Endodermal cell (in vitro differentiated cells): ENCODE measurements around the gene ITGA11. TPM values are rescaled to one million over a fixed set of nuclear protein-coding genes. Genes with fewer than 3 reads are reported as not detected.

Experiments used
- DNase-seq: peaks from one replicate; pipeline ENCODE4 v3.0.0-alpha.2; 2017
- H3K27ac ChIP-seq: 2 replicates; pipeline ENCODE4 v1.5.1; 2013; ENCODE audit warnings: mild to moderate bottlenecking, low read depth, low read length, moderate library complexity
- H3K27me3 ChIP-seq: 2 replicates; pipeline ENCODE4 v1.6.1; 2013; ENCODE audit warnings: mild to moderate bottlenecking, low read length, moderate library complexity; ENCODE audit not compliant: insufficient read depth, control insufficient read depth, poor library complexity, severe bottlenecking
- H3K36me3 ChIP-seq: 2 replicates; pipeline ENCODE4 v1.7.0; 2013; ENCODE audit warnings: mild to moderate bottlenecking, low read length, moderate library complexity; ENCODE audit not compliant: control insufficient read depth, insufficient read depth
- H3K4me1 ChIP-seq: one replicate; pipeline ENCODE4 v1.7.0; 2013; ENCODE audit warnings: low read length; ENCODE audit not compliant: control insufficient read depth, insufficient read depth
- H3K4me3 ChIP-seq: 2 replicates; pipeline ENCODE4 v1.5.1; 2013; ENCODE audit warnings: mild to moderate bottlenecking, low read length, moderate library complexity
- H3K9ac ChIP-seq: 2 replicates; pipeline ENCODE4 v1.6.1; 2013; ENCODE audit warnings: mild to moderate bottlenecking, low read length, moderate library complexity; ENCODE audit not compliant: poor library complexity, severe bottlenecking; ENCODE audit errors: extremely low read depth
- H3K9me3 ChIP-seq: 2 replicates; pipeline ENCODE4 v1.6.1; 2013; ENCODE audit warnings: mild to moderate bottlenecking, low read length, moderate library complexity; ENCODE audit not compliant: control insufficient read depth
- H3K27ac Mint-ChIP-seq: 2 replicates; pipeline ENCODE4 v1.8.0; 2020; ENCODE audit warnings: mixed read lengths
- H3K27me3 Mint-ChIP-seq: 2 replicates; pipeline ENCODE4 v1.8.0; 2021; ENCODE audit warnings: mild to moderate bottlenecking, mixed read lengths; ENCODE audit not compliant: insufficient read depth
- H3K36me3 Mint-ChIP-seq: 2 replicates; pipeline ENCODE4 v1.8.0; 2020; ENCODE audit warnings: low read depth, mixed read lengths
- H3K4me1 Mint-ChIP-seq: 2 replicates; pipeline ENCODE4 v1.8.0; 2020; ENCODE audit warnings: mixed read lengths
- H3K4me3 Mint-ChIP-seq: 2 replicates; pipeline ENCODE4 v1.8.0; 2020; ENCODE audit warnings: mild to moderate bottlenecking, moderate library complexity, mixed read lengths
- H3K9me3 Mint-ChIP-seq: 2 replicates; pipeline ENCODE4 v1.8.0; 2020; ENCODE audit warnings: mild to moderate bottlenecking, mixed read lengths
- CTCF ChIP-seq: fragments of 200-600 bp; sonication (generic); conservative IDR thresholded peaks from 2 replicates; pipeline ENCODE4 v1.5.0; 2021; ENCODE audit warnings: antibody characterized with exemption, mild to moderate bottlenecking
- WGBS, 2 experiments: methylation state at CpG; one replicate each; pipeline versions ENCODE4 v1.1.5 to v1.1.7; 2013; ENCODE audit warnings: missing lambda C conversion rate in 2 of 2, mixed read lengths in 1 of 2; ENCODE audit not compliant: insufficient coverage in 1 of 2, insufficient read length in 1 of 2; 5-methylcytosine and 5-hydroxymethylcytosine counted together
- total RNA-seq, 2 donors: library from RNA; stranded (reverse); fragmentation: NEBNext Ultra II Directional in 1 of 2; extraction: Animal tissue kit (Norgen Biotek cat#: 25700) in 1 of 2; gene quantifications; 2 replicates in 1 of 2; 3 replicates in 1 of 2; pipeline ENCODE4 v1.2.1, GENCODE V29; 2021

ITGA11 gene
- total RNA-seq, 2 donors from 2014 or later, result 0.35 to 1.4 TPM

GRCh38 chr15:68403161-68403941, 28.6 kb downstream of the ITGA11 start:
- Mint-ChIP-seq H3K27me3 (peaks cover 6% of the 10 kb centered on the region), H3K9me3 (peaks cover 2% of the 10 kb centered on the region), H3K4me3 (no peak overlapping the region), H3K36me3 (no peaks in the 10 kb centered on the region), H3K27ac (no peak overlapping the region), H3K4me1 (peaks cover 1% of the 10 kb centered on the region)
- Histone ChIP-seq H3K4me1 (no peaks in the 10 kb centered on the region), H3K9me3 (peaks cover 4% of the 10 kb centered on the region), H3K27ac (no peak overlapping the region), H3K4me3 (no peak overlapping the region), H3K9ac (no peak overlapping the region), H3K27me3 (no peaks in the 10 kb centered on the region), H3K36me3 (no peaks in the 10 kb centered on the region)
- DNase-seq, result no peak
- no peak for TF ChIP-seq CTCF
- 79 to 84% methylated on average over 4 to 8 of the region's 8 CpGs for WGBS, 2 experiments

GRCh38 chr15:68402432-68403160, 29.4 kb downstream of the ITGA11 start:
- no peak for TF ChIP-seq CTCF
- peak; percentile 26 for DNase-seq
- WGBS, 2 experiments, result 94 to 100% methylated on average over 2 to 9 of the region's 9 CpGs
- no peak overlapping the region for H3K27ac Mint-ChIP-seq
- peaks cover 2% of the 10 kb centered on the region for H3K9me3 Mint-ChIP-seq
- no peaks in the 10 kb centered on the region for H3K27me3 Mint-ChIP-seq
- H3K4me3 ChIP-seq, result no peak overlapping the region
- H3K4me3 Mint-ChIP-seq, result no peak overlapping the region
- peaks cover 4% of the 10 kb centered on the region for H3K9me3 ChIP-seq
- no peaks in the 10 kb centered on the region for H3K36me3 ChIP-seq
- no peak overlapping the region for H3K9ac ChIP-seq
- no peaks in the 10 kb centered on the region for H3K36me3 Mint-ChIP-seq
- no peak overlapping the region for H3K27ac ChIP-seq
- peaks cover 1% of the 10 kb centered on the region for H3K4me1 Mint-ChIP-seq
- H3K27me3 ChIP-seq, result no peaks in the 10 kb centered on the region
- H3K4me1 ChIP-seq, result no peaks in the 10 kb centered on the region

DNA sequence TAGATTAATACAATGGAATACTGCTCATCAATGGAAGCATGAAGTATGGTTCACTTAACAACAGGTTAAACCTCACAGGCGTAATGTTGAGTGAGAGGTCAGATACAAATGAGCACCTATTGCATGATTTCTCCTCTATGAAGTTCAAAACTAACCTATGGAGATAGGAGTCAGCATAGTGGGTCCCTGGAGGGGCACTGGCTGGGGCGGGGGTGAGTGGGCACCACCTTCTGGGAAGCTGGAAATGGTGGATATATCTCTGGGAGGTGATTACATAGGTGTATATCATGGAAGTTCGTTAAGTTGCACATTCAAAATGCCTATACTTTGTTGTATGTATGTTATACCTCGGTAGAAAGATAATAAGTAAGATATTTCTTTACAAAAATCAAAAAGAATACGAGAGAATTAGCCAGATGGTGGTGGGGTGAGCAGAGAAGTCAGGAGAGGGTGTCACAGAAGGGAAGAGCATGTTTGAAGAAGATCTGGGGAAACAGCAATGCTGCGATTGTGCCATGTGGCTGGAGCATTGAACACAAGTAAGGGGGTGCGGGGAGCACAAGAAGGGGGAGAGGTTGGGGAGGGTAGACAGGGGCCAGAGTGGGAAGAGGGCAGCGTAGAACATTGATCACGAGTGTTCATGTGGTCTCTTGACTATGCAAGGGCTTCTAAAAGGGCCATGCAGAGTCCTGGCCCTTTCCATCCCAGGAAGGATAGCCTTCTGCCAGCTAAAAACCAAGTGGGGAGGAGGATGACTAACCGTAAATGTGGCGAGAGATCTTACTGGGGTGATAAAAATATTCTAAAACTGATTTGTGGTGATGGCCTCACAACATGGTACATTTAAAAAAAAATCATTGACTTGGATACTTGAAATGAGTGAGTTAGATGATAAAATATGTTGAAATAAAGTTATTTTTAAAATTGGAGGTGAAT, 30.2 kb downstream of the ITGA11 start:
- peaks cover 4% of the 10 kb centered on the region for H3K9me3 ChIP-seq
- no peak for DNase-seq
- H3K27me3 ChIP-seq, result no peaks in the 10 kb centered on the region
- peaks cover 1% of the 10 kb centered on the region for H3K4me1 Mint-ChIP-seq
- H3K27me3 Mint-ChIP-seq, result no peaks in the 10 kb centered on the region
- no peak overlapping the region for H3K9ac ChIP-seq
- H3K36me3 Mint-ChIP-seq, result no peaks in the 10 kb centered on the region
- H3K27ac Mint-ChIP-seq, result no peak overlapping the region
- H3K27ac ChIP-seq, result no peak overlapping the region
- WGBS, 2 experiments, result 94 to 100% methylated on average over 8 to 11 of the region's 11 CpGs
- H3K36me3 ChIP-seq, result no peaks in the 10 kb centered on the region
- no peak overlapping the region for H3K4me3 Mint-ChIP-seq
- TF ChIP-seq CTCF, result no peak
- no peaks in the 10 kb centered on the region for H3K4me1 ChIP-seq
- H3K9me3 Mint-ChIP-seq, result peaks cover 2% of the 10 kb centered on the region
- no peak overlapping the region for H3K4me3 ChIP-seq
